ENCODE data around the gene CHRND.

GRCh38 chr2:232524771-232525170 is 1.2 kb upstream of the CHRND start:
- TF ChIP-seq CTCF (conservative IDR thresholded peaks at IDR 0.05; ENCODE audit: low read depth, low read length) (no peak), SMC3 (IDR thresholded peaks at IDR 0.05; ENCODE audit: low read depth, low read length) (no peak), RAD21 (IDR thresholded peaks at IDR 0.05; ENCODE audit: low read length) (no peak), USF2 (IDR thresholded peaks at IDR 0.05; ENCODE audit: low read depth, low read length) (no peak), RCOR1 (IDR thresholded peaks at IDR 0.05; ENCODE audit: insufficient replicate concordance, low read length) (no peak), MXI1 (IDR thresholded peaks at IDR 0.05; ENCODE audit: borderline replicate concordance, low read depth, low read length) (no peak)
